Skin epidermis (tissue), 12 donors: ENCODE data around the gene FNDC3A.
A peak's percentile ranks its signal among the peaks of the same experiment; 100 is the strongest.
"Not testable (repeated sequence)": the region's sequence is repeated elsewhere in the genome, so short reads cannot be mapped to it uniquely, and the experiment has no call there.

Experiments
- H3K27ac ChIP-seq, 21 experiments: fragments of 200-600 bp; sonication (generic) in 11 of 21; one replicate each; pipeline ENCODE4 v1.5.0; 2020; ENCODE audit warnings: mild to moderate bottlenecking in 3 of 21, inconsistent platforms in 2 of 21, moderate library complexity in 2 of 21
- H3K4me3 ChIP-seq, 7 experiments: fragments of 200-600 bp; sonication (generic) in 2 of 7; one replicate each; pipeline ENCODE4 v1.5.0; 2020; ENCODE audit warnings: inconsistent platforms in 2 of 7, mild to moderate bottlenecking in 2 of 7, moderate library complexity in 1 of 7

The FNDC3A gene

GRCh38 chr13:48976576-48977285 is 1.0 kb downstream of the FNDC3A start:
- Histone ChIP-seq H3K4me3 (peak overlapping the region; percentile 74 to 98 (median 87)), H3K27ac (peak overlapping the region in 20 of 21 experiments; percentile 88 to 99 (median 98))

GRCh38 chr13:48977286-48977625 is 1.5 kb downstream of the FNDC3A start:
- Histone ChIP-seq H3K27ac (peak overlapping the region in 13 of 21 experiments; percentile 92 to 99 (median 97)), H3K4me3 (peak overlapping the region; percentile 74 to 98 (median 87))

- H3K27ac ChIP-seq, result no peak overlapping the region
- peak overlapping the region in 3 of 7 experiments; percentile 87 to 98 (median 91) for H3K4me3 ChIP-seq
Observed at GRCh38 chr13:48977973-48978372, 2.3 kb downstream of the FNDC3A start.

DNA sequence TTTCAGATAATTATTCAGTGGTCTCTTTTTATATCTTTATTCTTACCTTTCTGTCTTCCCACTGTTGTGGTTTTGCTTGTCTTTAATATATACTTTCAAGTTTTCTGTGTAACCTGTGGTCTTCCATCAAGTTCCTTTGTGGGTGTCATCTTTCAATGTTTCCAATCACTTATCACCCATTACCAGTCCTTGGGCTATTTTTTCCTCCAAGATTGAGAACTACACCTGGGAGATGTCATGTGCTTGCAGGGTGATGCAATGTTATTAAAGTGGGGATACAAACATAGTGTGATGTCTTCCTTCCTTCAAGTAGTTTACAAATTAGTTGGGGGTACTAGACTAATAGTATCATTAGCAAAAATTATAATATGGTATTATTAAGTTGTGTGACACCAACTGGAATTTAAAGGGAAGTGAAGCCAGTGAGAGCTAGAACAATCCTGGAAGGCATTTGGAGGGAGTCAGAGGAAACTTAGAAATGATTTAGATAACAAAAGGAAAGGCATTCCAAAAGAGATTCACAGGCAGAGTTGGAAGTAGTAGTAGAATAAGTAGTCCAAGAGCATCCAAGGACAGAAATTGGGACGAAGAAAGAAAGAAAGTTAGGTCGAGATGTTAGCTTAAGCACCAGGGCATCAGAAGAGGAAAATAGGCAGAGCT is 3.4 kb downstream of the FNDC3A start:
- Histone ChIP-seq H3K27ac (no peak overlapping the region), H3K4me3 (no peak overlapping the region)

DNA sequence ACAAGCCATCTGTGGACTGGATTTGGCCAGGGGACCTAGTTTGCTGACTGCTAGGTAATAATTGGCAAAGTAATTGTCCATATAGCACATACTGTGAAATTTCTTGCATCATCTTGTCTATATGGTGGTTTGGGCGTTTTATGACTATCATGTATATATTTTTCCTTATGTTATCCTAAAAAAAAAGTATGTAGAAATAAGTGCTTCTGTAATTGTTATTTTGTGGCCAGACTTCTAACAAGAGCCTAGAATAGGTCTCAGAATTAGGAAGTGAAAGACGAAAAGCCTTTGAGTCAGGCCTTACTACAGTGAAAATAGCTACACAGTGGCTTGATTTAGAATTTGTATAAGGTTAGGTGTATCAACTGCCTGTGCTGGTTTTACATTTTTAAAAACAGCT is 4.2 kb downstream of the FNDC3A start:
- Histone ChIP-seq H3K27ac (no peak overlapping the region), H3K4me3 (no peak overlapping the region)

GRCh38 chr13:48983331-48983730 is 7.6 kb downstream of the FNDC3A start:
- no peak overlapping the region for H3K27ac ChIP-seq
- no peak overlapping the region for H3K4me3 ChIP-seq

DNA sequence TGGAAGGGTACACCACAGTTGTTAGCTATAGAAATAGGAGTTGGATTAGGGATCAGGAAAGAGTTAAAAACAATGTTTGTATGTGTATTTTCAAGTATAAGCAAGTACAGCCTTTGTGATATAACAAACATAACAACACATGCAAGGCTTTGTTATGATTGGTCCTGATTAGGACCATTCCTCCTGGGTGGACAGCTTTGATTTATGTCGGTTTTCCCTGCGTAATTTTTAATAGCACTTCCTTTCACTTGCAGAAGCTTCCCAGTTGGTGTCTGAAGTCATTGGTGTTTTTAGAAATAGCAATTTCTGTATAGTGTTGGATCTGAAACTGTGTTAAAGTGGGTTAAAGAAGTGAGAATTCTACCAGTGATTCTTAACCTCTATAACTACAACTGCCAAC is 10.0 kb downstream of the FNDC3A start:
- Histone ChIP-seq H3K27ac (no peak overlapping the region), H3K4me3 (no peak overlapping the region)

GRCh38 chr13:48990900-48991299 is 15.2 kb downstream of the FNDC3A start:
- Histone ChIP-seq H3K4me3 (no peak overlapping the region), H3K27ac (no peak overlapping the region)

DNA sequence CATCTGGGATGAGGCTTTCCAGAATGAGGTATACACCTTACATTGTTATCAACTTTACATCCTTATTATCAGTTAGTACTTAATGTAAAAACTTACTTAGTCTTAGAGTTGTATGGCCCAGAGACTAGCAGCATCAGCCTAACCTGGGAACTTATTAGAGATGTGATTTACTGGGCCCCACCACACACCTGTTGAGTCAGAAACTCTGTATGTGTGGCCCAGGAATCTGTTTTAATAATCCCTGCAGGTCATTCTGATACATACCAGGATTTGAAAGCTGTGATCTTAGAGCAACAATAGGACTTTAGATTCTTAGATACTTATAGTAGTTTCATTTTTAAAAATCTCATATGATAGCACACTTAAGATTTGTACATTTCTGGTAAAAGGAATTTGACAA is 17.4 kb downstream of the FNDC3A start:
- no peak overlapping the region for H3K4me3 ChIP-seq
- H3K27ac ChIP-seq, result no peak overlapping the region

DNA sequence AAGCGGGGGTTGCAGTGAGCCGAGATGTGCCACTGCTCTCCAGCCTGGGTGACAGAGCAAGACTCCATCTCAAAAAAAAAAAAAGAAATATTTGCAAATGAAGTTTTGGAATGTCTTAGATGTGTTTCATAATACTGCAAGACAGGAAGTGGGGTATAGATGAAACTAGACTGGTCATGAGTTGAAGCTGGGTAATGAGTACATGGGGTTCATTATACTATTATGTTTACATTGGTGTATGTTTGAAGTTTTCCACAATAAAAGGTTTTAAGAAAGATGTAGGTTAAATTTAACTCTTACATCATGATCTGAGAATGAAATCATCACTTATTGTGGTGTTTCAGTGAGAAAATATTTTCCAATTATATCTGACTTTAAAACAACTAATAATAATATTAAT is 19.0 kb downstream of the FNDC3A start:
- Histone ChIP-seq H3K27ac (no peak overlapping the region), H3K4me3 (no peak overlapping the region)

GRCh38 chr13:48998641-48999292 is 23.1 kb downstream of the FNDC3A start:
- H3K27ac ChIP-seq, result no peak overlapping the region
- H3K4me3 ChIP-seq, result no peak overlapping the region

GRCh38 chr13:49000247-49000646 is 24.5 kb downstream of the FNDC3A start:
- H3K4me3 ChIP-seq, result no peak overlapping the region
- no peak overlapping the region for H3K27ac ChIP-seq

- H3K27ac ChIP-seq, H3K4me3 ChIP-seq: not testable (repeated sequence)
Observed at GRCh38 chr13:49018986-49019635, 43.4 kb downstream of the FNDC3A start.

DNA sequence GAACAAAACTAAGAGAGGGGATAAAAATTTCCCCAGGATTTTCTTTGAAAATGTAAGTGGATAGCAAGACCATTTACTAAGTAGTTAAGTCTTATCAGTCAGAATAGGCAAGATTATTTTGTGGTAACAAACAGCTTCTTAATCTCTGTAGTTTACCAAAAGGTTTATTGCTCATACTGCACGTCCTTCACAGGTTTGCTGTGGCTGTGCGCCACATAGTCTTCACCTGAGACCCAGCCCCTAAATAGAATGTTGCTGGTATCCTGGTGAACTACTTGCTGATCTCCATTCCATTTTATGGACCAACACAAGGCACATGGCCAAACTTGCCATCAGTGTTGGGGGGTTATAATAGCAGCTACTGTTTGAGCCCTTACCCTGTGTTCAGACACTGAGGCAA is 44.6 kb downstream of the FNDC3A start:
- no peak overlapping the region for H3K4me3 ChIP-seq
- H3K27ac ChIP-seq, result no peak overlapping the region

DNA sequence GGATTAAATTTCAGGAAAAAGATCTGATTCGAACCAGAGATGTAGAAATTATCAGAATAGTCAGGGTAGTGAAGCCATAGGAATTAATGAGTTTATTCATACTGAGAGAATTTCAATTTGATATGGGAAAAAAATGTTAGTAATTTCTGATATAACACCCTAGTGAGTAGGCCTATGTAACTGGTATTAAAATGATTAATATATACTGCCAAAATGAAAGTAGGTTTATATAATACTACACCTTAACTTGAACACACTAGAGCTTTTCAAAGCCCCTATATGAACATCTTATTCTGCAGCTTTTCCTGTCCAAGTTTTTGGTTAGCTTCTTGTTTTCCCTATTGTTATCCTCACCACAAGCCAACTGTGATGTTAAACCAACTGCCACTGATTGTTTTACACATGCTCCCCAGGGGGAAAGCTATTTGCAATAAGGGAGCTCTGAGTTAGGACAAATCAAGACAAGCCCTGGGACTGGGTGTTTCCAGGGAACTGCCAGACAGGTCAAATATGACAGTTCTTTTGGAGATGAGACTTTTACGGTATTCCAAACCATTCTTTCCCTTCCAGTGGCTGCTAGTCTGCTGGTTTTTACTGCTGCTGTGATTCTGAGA is 45.3 kb downstream of the FNDC3A start:
- Histone ChIP-seq H3K4me3 (no peak overlapping the region), H3K27ac (no peak overlapping the region)

- Histone ChIP-seq H3K4me3 (no peak overlapping the region), H3K27ac (no peak overlapping the region)
Observed at GRCh38 chr13:49021953-49022352, 46.2 kb downstream of the FNDC3A start.

GRCh38 chr13:49022472-49023144 is 46.9 kb downstream of the FNDC3A start:
- Histone ChIP-seq H3K27ac (no peak overlapping the region), H3K4me3 (no peak overlapping the region)

- Histone ChIP-seq H3K27ac (no peak overlapping the region), H3K4me3 (no peak overlapping the region)
Observed at GRCh38 chr13:49023431-49023830, 47.7 kb downstream of the FNDC3A start.

GRCh38 chr13:49026851-49027250 is 51.1 kb downstream of the FNDC3A start:
- Histone ChIP-seq H3K27ac (no peak overlapping the region), H3K4me3 (no peak overlapping the region)

- Histone ChIP-seq H3K4me3 (no peak overlapping the region), H3K27ac (no peak overlapping the region)
Observed at GRCh38 chr13:49029570-49029969, 53.9 kb downstream of the FNDC3A start.
